Prostate gland (tissue), 2 donors: ENCODE measurements around the gene PCDH7. TPM values are rescaled to one million over a fixed set of nuclear protein-coding genes. Genes with fewer than 3 reads are reported as not detected.

Source experiments
- DNase-seq: peaks from one replicate; pipeline ENCODE4 v3.0.0-alpha.2; 2019; ENCODE audit warnings: low spot score
- H3K27ac ChIP-seq, 2 donors: fragments of 200-600 bp; sonication (generic); 2 replicates each; pipeline ENCODE4 v1.5.1; 2017 to 2019
- H3K27me3 ChIP-seq: fragments of 200-600 bp; sonication (generic); replicated peaks from 2 replicates; pipeline ENCODE4 v1.5.1; 2019; ENCODE audit not compliant: insufficient read depth
- H3K36me3 ChIP-seq, 2 donors: fragments of 200-600 bp; sonication (generic); 1 replicate in 1 of 2; 2 replicates in 1 of 2; pipeline versions ENCODE4 v1.5.1 to v1.8.1; 2017 to 2019
- H3K4me1 ChIP-seq: fragments of 200-600 bp; sonication (generic); replicated peaks from 2 replicates; pipeline ENCODE4 v1.5.1; 2019
- H3K4me3 ChIP-seq, 2 donors: fragments of 200-600 bp; sonication (generic); 2 replicates each; pipeline ENCODE4 v1.5.1; 2017 to 2019
- H3K9me3 ChIP-seq: fragments of 200-600 bp; sonication (generic); 2 replicates; pipeline ENCODE4 v1.5.1; 2017
- CTCF ChIP-seq, 4 experiments: fragments of 200-600 bp in 2 of 4; fragments of 450-650 bp in 2 of 4; sonication (generic) in 2 of 4; IDR thresholded peaks; 1 replicate in 3 of 4; 2 replicates in 1 of 4; pipeline ENCODE4 v1.5.1; 2016 to 2019; ENCODE audit warnings: antibody characterized with exemption in 4 of 4, mild to moderate bottlenecking in 2 of 4, moderate library complexity in 2 of 4
- POLR2A ChIP-seq: fragments of 450-650 bp; IDR thresholded peaks from one replicate; pipeline ENCODE4 v1.6.1; 2016; ENCODE audit warnings: antibody characterized with exemption, mild to moderate bottlenecking
- POLR2AphosphoS5 ChIP-seq: sonication (generic); formaldehyde crosslinking; IDR thresholded peaks from one replicate; pipeline ENCODE4 v1.6.1; 2017; ENCODE audit warnings: antibody characterized with exemption
- WGBS: methylation state at CpG from one replicate; pipeline ENCODE4 v1.1.5; 2018; 5-methylcytosine and 5-hydroxymethylcytosine counted together
- intact Hi-C: fragments of 100-400 bp; cut with DNase I; formaldehyde crosslinking; loops from one replicate; pipeline ENCODE4 v1.14.2; 2022
- total RNA-seq, 2 donors: library from RNA; depleted of rRNA; stranded (reverse); fragments of >200 nt; gene quantifications; one replicate each; pipeline ENCODE4 v1.1.0, GENCODE V29; 2016

PCDH7 gene
- total RNA-seq, result 10 to 100 TPM; 44.3 to 49.4 TPM

GRCh38 chr4:30720021-30720660 is at the start of gene PCDH7:
Gene PCDH7, plus strand, starts transcription at chr4:30720369. Its CDS starts 1,054 bp downstream, at chr4:30721423.
- WGBS, result under 1% methylated on average over 44 of the region's 44 CpGs
- intact Hi-C loops, result loop anchor here (10.0 kb wide), 1 partner anchor 145 kb away; no protein-coding TSS in a partner anchor
- Histone ChIP-seq H3K36me3 (no peaks in the 10 kb centered on the region), H3K4me3 (peak within 1 kb of the TSS; percentile 45 to 49), H3K4me1 (no peaks in the 10 kb centered on the region), H3K27ac (peak within 1 kb of the TSS; percentile 51 to 73), H3K9me3 (no peaks in the 10 kb centered on the region), H3K27me3 (no peaks in the 10 kb centered on the region)
- TF ChIP-seq POLR2AphosphoS5 (peak; percentile 31), CTCF (IDR thresholded peaks at IDR 0.05) (peak in 1 of 4 experiments; percentile 2), POLR2A (no peak)
- peak; percentile 51 for DNase-seq

GRCh38 chr4:30671926-30672448 is 48.2 kb upstream of the PCDH7 start:
- Histone ChIP-seq H3K9me3 (no peaks in the 10 kb centered on the region), H3K27me3 (no peaks in the 10 kb centered on the region), H3K4me3 (no peak overlapping the region), H3K36me3 (no peaks in the 10 kb centered on the region), H3K27ac (no peak overlapping the region), H3K4me1 (no peaks in the 10 kb centered on the region)
- intact Hi-C loops, result no loop called here
- WGBS, result 91% methylated on average over 3 of the region's 3 CpGs
- no peak for DNase-seq
- TF ChIP-seq POLR2A (no peak), POLR2AphosphoS5 (no peak), CTCF (IDR thresholded peaks at IDR 0.05) (no peak)

GRCh38 chr4:30696191-30696590 is 24.0 kb upstream of the PCDH7 start:
- no peak for TF ChIP-seq POLR2AphosphoS5
- intact Hi-C loops, result no loop called here

GRCh38 chr4:30714408-30715031 is 5.6 kb upstream of the PCDH7 start:
- Histone ChIP-seq H3K9me3 (no peaks in the 10 kb centered on the region), H3K27ac (no peak overlapping the region), H3K36me3 (no peaks in the 10 kb centered on the region), H3K27me3 (no peaks in the 10 kb centered on the region), H3K4me1 (no peaks in the 10 kb centered on the region), H3K4me3 (no peak overlapping the region)
- 50% methylated on average over 6 of the region's 6 CpGs for WGBS
- TF ChIP-seq POLR2A (no peak), POLR2AphosphoS5 (no peak), CTCF (IDR thresholded peaks at IDR 0.05) (peak in 3 of 4 experiments; percentile 44 to 67 (median 65))
- DNase-seq, result no peak
- intact Hi-C loops, result loop anchor here (10.0 kb wide), 2 partner anchors 650 to 960 kb away; no protein-coding TSS in a partner anchor

More at GRCh38 chr4:30696191-30696590, 24.0 kb upstream of the PCDH7 start:
- Histone ChIP-seq H3K27me3 (no peaks in the 10 kb centered on the region), H3K4me3 (no peak overlapping the region), H3K4me1 (no peaks in the 10 kb centered on the region), H3K9me3 (no peaks in the 10 kb centered on the region), H3K27ac (no peak overlapping the region), H3K36me3 (no peaks in the 10 kb centered on the region)
- DNase-seq, result no peak

- no peak for TF ChIP-seq POLR2AphosphoS5
- TF ChIP-seq POLR2A, result no peak
- TF ChIP-seq CTCF (IDR thresholded peaks at IDR 0.05), result peak in 3 of 4 experiments; percentile 32 to 56 (median 34)
- WGBS, result 3% methylated on average over 6 of the region's 6 CpGs
- Histone ChIP-seq H3K27me3 (no peaks in the 10 kb centered on the region), H3K27ac (no peak overlapping the region), H3K9me3 (no peaks in the 10 kb centered on the region), H3K4me3 (peak overlapping the region; percentile 45 to 49), H3K4me1 (no peaks in the 10 kb centered on the region), H3K36me3 (no peaks in the 10 kb centered on the region)
- intact Hi-C loops, result loop anchor here (10.0 kb wide), 2 partner anchors 649 to 959 kb away; no protein-coding TSS in a partner anchor
- no peak for DNase-seq
These were observed 4.0 kb upstream of the PCDH7 start for GRCh38 chr4:30716158-30716557.
